Smooth muscle cell (in vitro differentiated cells): ENCODE results near the gene SIK3. TPM values are rescaled to one million over a fixed set of nuclear protein-coding genes. Genes with fewer than 3 reads are reported as not detected.

Experiments used
- DNase-seq: peaks from one replicate; lab custom pipeline; 2025; ENCODE audit not compliant: unreplicated experiment; lab: John Stamatoyannopoulos, UW
- H2AFZ ChIP-seq: fragments of 200-600 bp; sonication (generic); 2 replicates; pipeline ENCODE4 v1.6.0; 2016; ENCODE audit warnings: antibody characterized with exemption, low read depth, mild to moderate bottlenecking
- H3F3A ChIP-seq: fragments of 200-600 bp; sonication (generic); 2 replicates; pipeline ENCODE4 v1.6.0; 2017; ENCODE audit warnings: antibody characterized with exemption, low read depth
- H3K27ac ChIP-seq: fragments of 200-600 bp; sonication (generic); 2 replicates; pipeline ENCODE4 v1.5.1; 2016; ENCODE audit warnings: low read depth, mild to moderate bottlenecking
- H3K27me3 ChIP-seq: fragments of 200-600 bp; sonication (generic); 2 replicates; pipeline ENCODE4 v1.6.1; 2016; ENCODE audit warnings: low read depth, mild to moderate bottlenecking
- H3K36me3 ChIP-seq: fragments of 200-600 bp; sonication (generic); 2 replicates; pipeline ENCODE4 v1.5.1; 2016; ENCODE audit warnings: low read depth
- H3K4me1 ChIP-seq: fragments of 200-600 bp; sonication (generic); 2 replicates; pipeline ENCODE4 v1.5.1; 2016; ENCODE audit warnings: low read depth
- H3K4me2 ChIP-seq: fragments of 200-600 bp; sonication (generic); 2 replicates; pipeline ENCODE4 v1.6.0; 2016; ENCODE audit warnings: mild to moderate bottlenecking
- H3K4me3 ChIP-seq: fragments of 200-600 bp; sonication (generic); 2 replicates; pipeline ENCODE4 v1.5.1; 2016; ENCODE audit warnings: mild to moderate bottlenecking
- H3K79me2 ChIP-seq: fragments of 200-600 bp; sonication (generic); 2 replicates; pipeline ENCODE4 v1.6.0; 2016; ENCODE audit warnings: low read depth, mild to moderate bottlenecking
- H3K9ac ChIP-seq: fragments of 200-600 bp; sonication (generic); 2 replicates; pipeline ENCODE4 v1.6.0; 2016; ENCODE audit warnings: low read depth
- H3K9me3 ChIP-seq: fragments of 200-600 bp; sonication (generic); replicated peaks from 2 replicates; pipeline ENCODE4 v1.5.1; 2016; ENCODE audit warnings: low read depth
- H4K20me1 ChIP-seq: fragments of 200-600 bp; sonication (generic); 2 replicates; pipeline ENCODE4 v1.6.0; 2016; ENCODE audit warnings: low read depth
- WGBS: methylation state at CpG from one replicate; pipeline ENCODE4 v1.1.7; 2016; ENCODE audit warnings: low lambda C conversion rate; 5-methylcytosine and 5-hydroxymethylcytosine counted together
- polyA plus RNA-seq: library from polyadenylated mRNA; unstranded; fragments of >200 nt; fragmentation: Nextera tagmentation; extraction: Ambion mirVana; gene quantifications from 2 replicates; pipeline ENCODE4 v1.2.1, GENCODE V29; 2016
- total RNA-seq: library from RNA; depleted of rRNA; stranded (reverse); fragments of >200 nt; gene quantifications from 2 replicates; pipeline ENCODE4 v1.2.3, GENCODE V29; 2014
- TF ChIP-seq, protein P1 (sequence below): fragments of 200-600 bp; sonication (generic); IDR thresholded peaks from 2 replicates; pipeline ENCODE4 v1.5.1; 2017; ENCODE audit warnings: borderline replicate concordance, mild to moderate bottlenecking, antibody characterized with exemption; ENCODE audit not compliant: insufficient read depth, poor library complexity, severe bottlenecking

Gene SIK3
- total and polyA plus RNA-seq, 2 experiments from 2014 or later: 11.0 to 11.9 TPM

DNA sequence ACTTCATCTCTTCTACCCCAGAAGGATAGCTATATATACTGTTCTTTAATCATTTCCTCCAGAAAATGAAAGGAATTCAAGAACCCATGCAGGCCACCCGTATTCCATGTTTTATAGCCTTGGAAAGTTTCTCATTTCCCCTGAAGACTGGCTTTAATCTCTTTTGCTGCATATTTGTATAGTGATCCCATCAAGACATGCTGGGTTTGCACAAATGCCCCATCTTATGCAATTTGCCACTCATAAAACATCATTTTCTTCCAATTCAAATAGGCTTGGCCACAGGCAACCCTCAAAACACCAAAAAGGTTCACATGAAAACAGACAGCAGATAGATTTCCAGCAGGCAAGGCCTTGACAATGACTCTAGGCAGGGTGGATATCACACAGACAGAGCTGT lies 232.5 kb downstream of the SIK3 start:
- no peak overlapping the region for H3K4me3 ChIP-seq
- no peaks in the 10 kb centered on the region for H3K79me2 ChIP-seq
- no peaks in the 10 kb centered on the region for H3F3A ChIP-seq
- no peaks in the 10 kb centered on the region for H4K20me1 ChIP-seq
- no peaks in the 10 kb centered on the region for H3K9me3 ChIP-seq
- H3K36me3 ChIP-seq: no peaks in the 10 kb centered on the region
- H3K4me1 ChIP-seq: no peaks in the 10 kb centered on the region
- H3K4me2 ChIP-seq: peak overlapping the region; percentile 37
- no peak overlapping the region for H2AFZ ChIP-seq
- peak overlapping the region; percentile 79 for H3K27ac ChIP-seq
- H3K27me3 ChIP-seq: no peaks in the 10 kb centered on the region
- no peak for DNase-seq
- no peak overlapping the region for H3K9ac ChIP-seq
- TF ChIP-seq, protein P1, sequence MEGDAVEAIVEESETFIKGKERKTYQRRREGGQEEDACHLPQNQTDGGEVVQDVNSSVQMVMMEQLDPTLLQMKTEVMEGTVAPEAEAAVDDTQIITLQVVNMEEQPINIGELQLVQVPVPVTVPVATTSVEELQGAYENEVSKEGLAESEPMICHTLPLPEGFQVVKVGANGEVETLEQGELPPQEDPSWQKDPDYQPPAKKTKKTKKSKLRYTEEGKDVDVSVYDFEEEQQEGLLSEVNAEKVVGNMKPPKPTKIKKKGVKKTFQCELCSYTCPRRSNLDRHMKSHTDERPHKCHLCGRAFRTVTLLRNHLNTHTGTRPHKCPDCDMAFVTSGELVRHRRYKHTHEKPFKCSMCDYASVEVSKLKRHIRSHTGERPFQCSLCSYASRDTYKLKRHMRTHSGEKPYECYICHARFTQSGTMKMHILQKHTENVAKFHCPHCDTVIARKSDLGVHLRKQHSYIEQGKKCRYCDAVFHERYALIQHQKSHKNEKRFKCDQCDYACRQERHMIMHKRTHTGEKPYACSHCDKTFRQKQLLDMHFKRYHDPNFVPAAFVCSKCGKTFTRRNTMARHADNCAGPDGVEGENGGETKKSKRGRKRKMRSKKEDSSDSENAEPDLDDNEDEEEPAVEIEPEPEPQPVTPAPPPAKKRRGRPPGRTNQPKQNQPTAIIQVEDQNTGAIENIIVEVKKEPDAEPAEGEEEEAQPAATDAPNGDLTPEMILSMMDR: no peak
- WGBS: 3% methylated on average over 1 of the region's 1 CpG

DNA sequence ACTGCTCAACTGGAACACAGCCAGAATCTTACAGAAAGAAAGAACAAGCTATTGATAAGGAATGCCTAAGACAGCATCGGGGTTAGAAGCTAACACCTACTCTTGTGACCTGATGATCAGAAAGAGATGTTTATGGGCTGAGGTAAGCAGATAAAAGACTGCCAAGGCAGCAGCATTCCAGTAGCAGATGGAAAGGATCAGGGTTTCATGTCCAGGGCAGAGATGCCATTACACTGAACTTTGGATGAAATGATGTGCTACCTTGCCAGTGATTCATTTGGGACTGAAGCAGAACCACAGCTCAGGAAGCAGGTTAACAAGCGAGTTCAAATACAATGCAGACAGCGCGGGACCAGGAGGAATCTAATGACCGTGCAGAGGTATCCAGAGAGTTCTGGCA lies 233.7 kb downstream of the SIK3 start:
- H3K9me3 ChIP-seq: no peaks in the 10 kb centered on the region
- no peaks in the 10 kb centered on the region for H3K27me3 ChIP-seq
- H2AFZ ChIP-seq: no peak overlapping the region
- peak overlapping the region; percentile 79 for H3K27ac ChIP-seq
- TF ChIP-seq, protein P1: no peak
- no peak overlapping the region for H3K4me2 ChIP-seq
- 88% methylated on average over 5 of the region's 5 CpGs for WGBS
- no peak overlapping the region for H3K4me3 ChIP-seq
- peaks cover 5% of the 10 kb centered on the region for H3K36me3 ChIP-seq
- H3K79me2 ChIP-seq: no peaks in the 10 kb centered on the region
- H3K4me1 ChIP-seq: no peaks in the 10 kb centered on the region
- no peaks in the 10 kb centered on the region for H4K20me1 ChIP-seq
- no peaks in the 10 kb centered on the region for H3F3A ChIP-seq
- H3K9ac ChIP-seq: no peak overlapping the region
- no peak for DNase-seq

DNA sequence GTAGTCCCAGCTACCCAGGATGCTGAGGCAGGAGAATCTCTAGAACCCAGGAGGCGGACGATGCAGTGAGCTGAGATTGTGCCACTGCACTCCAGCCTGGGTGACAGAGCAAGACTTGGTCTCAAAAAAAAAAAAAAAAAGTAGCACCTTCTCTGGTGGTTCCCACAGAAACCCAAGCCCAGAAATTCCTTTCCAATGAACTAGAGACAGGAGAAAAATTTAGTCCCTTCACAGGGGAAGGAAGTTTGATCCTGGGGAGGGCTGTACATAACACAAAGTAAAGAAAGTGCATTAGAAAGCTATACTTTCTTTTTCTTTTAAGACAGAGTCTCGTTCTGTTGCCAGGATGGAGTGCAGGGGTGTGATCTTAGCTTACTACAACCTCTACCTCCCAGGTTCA lies 235.3 kb downstream of the SIK3 start:
- Histone ChIP-seq H3K9me3 (no peaks in the 10 kb centered on the region), H3K4me1 (no peaks in the 10 kb centered on the region), H4K20me1 (no peaks in the 10 kb centered on the region), H3K9ac (no peak overlapping the region), H3K4me3 (no peak overlapping the region), H3F3A (no peaks in the 10 kb centered on the region), H3K27ac (no peak overlapping the region), H3K4me2 (no peak overlapping the region), H3K27me3 (no peaks in the 10 kb centered on the region), H2AFZ (no peak overlapping the region), H3K79me2 (no peaks in the 10 kb centered on the region), H3K36me3 (peaks cover 5% of the 10 kb centered on the region)
- DNase-seq: no peak
- TF ChIP-seq, protein P1: no peak
- 91% methylated on average over 3 of the region's 3 CpGs for WGBS

DNA sequence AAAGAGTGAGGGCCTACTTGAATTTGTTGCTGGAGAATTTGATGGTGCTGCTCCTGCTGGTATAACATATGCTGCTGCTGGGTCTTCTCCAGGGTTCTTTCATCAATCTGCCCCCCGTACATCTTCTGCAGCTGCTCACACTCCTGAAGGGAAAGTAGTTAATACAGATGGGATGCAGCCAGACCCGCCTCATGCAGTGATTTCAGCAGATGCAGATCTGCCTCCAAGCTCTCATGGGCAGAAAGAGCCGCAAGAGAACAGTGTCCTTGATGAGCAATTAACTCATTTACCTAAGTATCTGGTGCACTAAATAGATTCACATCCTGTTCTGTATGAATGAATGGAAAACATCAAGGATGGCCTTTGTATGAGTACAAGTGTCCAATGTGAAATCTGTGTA lies 236.0 kb downstream of the SIK3 start:
- TF ChIP-seq, protein P1: no peak
- Histone ChIP-seq H2AFZ (no peak overlapping the region), H3K27ac (peak overlapping the region; percentile 32), H3K9ac (no peak overlapping the region), H3K27me3 (no peaks in the 10 kb centered on the region), H3K4me3 (no peak overlapping the region), H4K20me1 (no peaks in the 10 kb centered on the region), H3F3A (no peaks in the 10 kb centered on the region), H3K4me2 (no peak overlapping the region), H3K4me1 (no peaks in the 10 kb centered on the region), H3K79me2 (no peaks in the 10 kb centered on the region), H3K9me3 (no peaks in the 10 kb centered on the region), H3K36me3 (peaks cover 5% of the 10 kb centered on the region)
- no peak for DNase-seq
- 96% methylated on average over 3 of the region's 3 CpGs for WGBS
